ENCODE results near the gene SRSF7. TPM values are rescaled to one million over a fixed set of nuclear protein-coding genes. Genes with fewer than 3 reads are reported as not detected.

SRSF7 gene
- polyA plus RNA-seq, 1 donor (not counting 4 experiments of a cell fraction or from before 2014, with no cell fraction given), result 316 TPM

DNA sequence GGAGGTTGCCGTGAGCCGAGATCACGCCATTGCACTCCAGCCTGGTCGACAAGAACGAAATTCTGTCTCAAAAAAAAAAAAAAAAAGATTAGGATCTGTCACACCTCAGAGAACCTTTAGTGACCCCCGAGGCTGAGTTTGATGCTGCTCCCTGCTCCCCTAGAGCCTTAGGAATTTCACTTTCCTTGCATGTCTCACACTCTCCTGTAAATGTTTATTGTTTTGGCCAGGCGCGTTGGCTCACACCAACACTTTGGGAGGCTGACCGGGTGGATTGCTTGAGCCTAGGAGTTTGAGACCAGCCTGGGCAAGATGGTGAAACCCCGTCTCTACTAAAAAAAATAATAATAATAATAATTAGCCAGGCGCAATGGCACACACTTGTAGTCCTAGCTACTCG lies 31.5 kb downstream of the SRSF7 start:
- Histone ChIP-seq H3K27ac (ENCODE audit: control insufficient read depth, insufficient read depth, low read length) (no peak overlapping the region), H3K79me2 (ENCODE audit: control insufficient read depth, insufficient read depth, low read length) (no peaks in the 10 kb centered on the region), H4K20me1 (ENCODE audit: control insufficient read depth, extremely low read depth, insufficient read depth, low read length) (no peaks in the 10 kb centered on the region), H3K4me2 (ENCODE audit: control insufficient read depth, extremely low read depth, insufficient read depth, low read depth, low read length) (no peak overlapping the region), H3K9ac (ENCODE audit: control insufficient read depth, extremely low read depth, insufficient read depth, low read length) (no peak overlapping the region), H3K4me1 (ENCODE audit: control insufficient read depth, extremely low read depth, insufficient read depth, low read length) (peaks cover 7% of the 10 kb centered on the region), H3K9me3 (ENCODE audit: control insufficient read depth, low read depth, low read length) (no peaks in the 10 kb centered on the region), H3K27me3 (ENCODE audit: control insufficient read depth, extremely low read depth, insufficient read depth, low read length) (no peaks in the 10 kb centered on the region), H3K36me3 (ENCODE audit: control insufficient read depth in 2 of 2, extremely low read depth in 1 of 2, insufficient read depth in 2 of 2, low read length in 2 of 2) (no peaks in the 10 kb centered on the region), H2AFZ (ENCODE audit: control insufficient read depth, low read length) (no peak overlapping the region), H3K9me1 (ENCODE audit: control insufficient read depth, extremely low read depth, insufficient read depth, low read length) (no peaks in the 10 kb centered on the region), H3K4me3 (ENCODE audit: control insufficient read depth in 2 of 3, extremely low read depth in 1 of 3, insufficient read depth in 2 of 3, low read depth in 1 of 3, low read length in 3 of 3) (no peak overlapping the region)
- dilution Hi-C loops (cut with MboI; ENCODE audit: extremely low pct_ligation_motif_present, low sequenced_read_pairs), result loop anchor here (25.0 kb wide), 1 partner anchor 107 kb away; the partner anchor contains the start of gene HNRNPLL
- FAIRE-seq, result no peak
- no peak for TF ChIP-seq EZH2 (IDR thresholded peaks at IDR 0.05; ENCODE audit: low read length)
- no peak for TF ChIP-seq CTCF (optimal IDR thresholded peaks at IDR 0.05 in 1 of 3, IDR thresholded peaks at IDR 0.05 in 1 of 3, conservative IDR thresholded peaks at IDR 0.05 in 1 of 3; ENCODE audit: extremely low read depth in 1 of 3, insufficient read depth in 2 of 3, low read length in 3 of 3)
- DNase-seq (ENCODE audit: low read depth, low spot score), result no peak

DNA sequence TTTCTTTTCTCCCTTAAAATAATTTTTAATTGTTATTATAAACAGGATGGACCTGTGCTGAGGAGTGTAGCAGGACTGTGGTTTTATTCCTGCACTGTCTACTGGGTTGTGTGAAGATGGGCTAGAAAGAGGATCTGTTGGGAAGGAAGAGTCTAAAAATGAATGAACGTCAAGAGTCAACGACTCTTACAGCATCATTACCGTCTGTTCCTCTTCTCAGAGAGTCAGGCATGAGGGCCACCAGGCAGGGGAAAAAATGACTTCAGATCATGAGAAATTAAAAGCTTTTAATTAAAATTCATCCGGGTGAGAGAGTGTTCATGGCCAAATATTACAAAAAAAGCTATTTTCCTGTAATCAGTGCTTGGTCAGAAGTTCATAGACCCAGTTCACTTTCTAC lies 32.6 kb downstream of the SRSF7 start:
- Histone ChIP-seq H3K9me3 (ENCODE audit: control insufficient read depth, low read depth, low read length) (no peaks in the 10 kb centered on the region), H3K27ac (ENCODE audit: control insufficient read depth, insufficient read depth, low read length) (no peak overlapping the region), H3K36me3 (ENCODE audit: control insufficient read depth in 2 of 2, extremely low read depth in 1 of 2, insufficient read depth in 2 of 2, low read length in 2 of 2) (no peaks in the 10 kb centered on the region), H3K9me1 (ENCODE audit: control insufficient read depth, extremely low read depth, insufficient read depth, low read length) (no peaks in the 10 kb centered on the region), H3K9ac (ENCODE audit: control insufficient read depth, extremely low read depth, insufficient read depth, low read length) (no peak overlapping the region), H2AFZ (ENCODE audit: control insufficient read depth, low read length) (no peak overlapping the region), H3K4me1 (ENCODE audit: control insufficient read depth, extremely low read depth, insufficient read depth, low read length) (peaks cover 7% of the 10 kb centered on the region), H3K4me3 (ENCODE audit: control insufficient read depth in 2 of 3, extremely low read depth in 1 of 3, insufficient read depth in 2 of 3, low read depth in 1 of 3, low read length in 3 of 3) (no peak overlapping the region), H3K79me2 (ENCODE audit: control insufficient read depth, insufficient read depth, low read length) (no peaks in the 10 kb centered on the region), H4K20me1 (ENCODE audit: control insufficient read depth, extremely low read depth, insufficient read depth, low read length) (no peaks in the 10 kb centered on the region), H3K4me2 (ENCODE audit: control insufficient read depth, extremely low read depth, insufficient read depth, low read depth, low read length) (no peak overlapping the region), H3K27me3 (ENCODE audit: control insufficient read depth, extremely low read depth, insufficient read depth, low read length) (no peaks in the 10 kb centered on the region)
- DNase-seq (ENCODE audit: low read depth, low spot score) (no peak), FAIRE-seq (no peak)
- dilution Hi-C loops (cut with MboI; ENCODE audit: extremely low pct_ligation_motif_present, low sequenced_read_pairs), result loop anchor here (25.0 kb wide), 1 partner anchor 106 kb away; the partner anchor contains the start of gene HNRNPLL
- TF ChIP-seq CTCF (optimal IDR thresholded peaks at IDR 0.05 in 1 of 3, IDR thresholded peaks at IDR 0.05 in 1 of 3, conservative IDR thresholded peaks at IDR 0.05 in 1 of 3; ENCODE audit: extremely low read depth in 1 of 3, insufficient read depth in 2 of 3, low read length in 3 of 3) (no peak), EZH2 (IDR thresholded peaks at IDR 0.05; ENCODE audit: low read length) (no peak)

Data from keratinocyte (primary cell).